Head of caudate nucleus (tissue), 42 donors: ENCODE measurements around the gene RBPJ.

Source experiments
- DNase-seq, 42 donors: peaks; one replicate each; pipeline versions ENCODE4 v3.0.0 to v3.0.0-alpha.2; 2020 to 2021; ENCODE audit warnings: mixed read lengths in 7 of 42
- intact Hi-C: fragments of 100-400 bp; cut with DNase I; formaldehyde crosslinking; loops from one replicate; pipeline ENCODE4 v1.15.0; 2022

Gene RBPJ

GRCh38 chr4:26466578-26467270 is 145.9 kb downstream of the RBPJ start:
- intact Hi-C loops: no loop called here
- peak in 1 of 42 donors; percentile 32 for DNase-seq

- intact Hi-C loops: no loop called here
- no peak for DNase-seq
Observed at GRCh38 chr4:26467724-26468123, 146.9 kb downstream of the RBPJ start.

- no peak for DNase-seq
- intact Hi-C loops: no loop called here
Observed at GRCh38 chr4:26468283-26468949, 147.6 kb downstream of the RBPJ start.

- DNase-seq: no peak
- intact Hi-C loops: no loop called here
Observed at GRCh38 chr4:26468977-26469376, 148.2 kb downstream of the RBPJ start.

- DNase-seq: no peak
- intact Hi-C loops: no loop called here
Observed at GRCh38 chr4:26471890-26472289, 151.1 kb downstream of the RBPJ start.

- intact Hi-C loops: no loop called here
Observed at GRCh38 chr4:26473893-26474292, 153.1 kb downstream of the RBPJ start.

GRCh38 chr4:26474551-26474950 is 153.7 kb downstream of the RBPJ start:
- intact Hi-C loops: no loop called here
- DNase-seq: no peak

More at GRCh38 chr4:26473893-26474292, 153.1 kb downstream of the RBPJ start:
- DNase-seq: no peak

GRCh38 chr4:26475716-26476115 is 154.9 kb downstream of the RBPJ start:
- no peak for DNase-seq
- intact Hi-C loops: no loop called here

GRCh38 chr4:26476545-26476944 is 155.7 kb downstream of the RBPJ start:
- DNase-seq: no peak
- intact Hi-C loops: no loop called here

- DNase-seq: no peak
- intact Hi-C loops: no loop called here
Observed at GRCh38 chr4:26478330-26478729, 157.5 kb downstream of the RBPJ start.

GRCh38 chr4:26482508-26483462 is 162.0 kb downstream of the RBPJ start:
- DNase-seq: no peak
- intact Hi-C loops: no loop called here

GRCh38 chr4:26484032-26484515 is 163.3 kb downstream of the RBPJ start:
- DNase-seq: no peak

GRCh38 chr4:26484516-26484915 is 163.7 kb downstream of the RBPJ start:
- DNase-seq: no peak

More at GRCh38 chr4:26484032-26484515, 163.3 kb downstream of the RBPJ start:
- intact Hi-C loops: no loop called here

More at GRCh38 chr4:26484516-26484915, 163.7 kb downstream of the RBPJ start:
- intact Hi-C loops: no loop called here
